Endothelial cell (in vitro differentiated cells): ENCODE data around the gene CAMSAP1. TPM values are rescaled to one million over a fixed set of nuclear protein-coding genes. Genes with fewer than 3 reads are reported as not detected.

ENCODE experiments used
- DNase-seq: peaks from one replicate; pipeline ENCODE4 v3.0.0; 2021; ENCODE audit warnings: low spot score
- H3K27ac Mint-ChIP-seq: one replicate; pipeline ENCODE4 v1.8.0; 2021; ENCODE audit warnings: mixed read lengths, inconsistent platforms; ENCODE audit not compliant: unreplicated experiment
- H3K27me3 Mint-ChIP-seq: one replicate; pipeline ENCODE4 v1.8.0; 2021; ENCODE audit warnings: mild to moderate bottlenecking, moderate library complexity, mixed read lengths, inconsistent platforms; ENCODE audit not compliant: unreplicated experiment
- H3K36me3 Mint-ChIP-seq: one replicate; pipeline ENCODE4 v1.8.0; 2021; ENCODE audit warnings: mild to moderate bottlenecking, low read depth, mixed read lengths, inconsistent platforms; ENCODE audit not compliant: unreplicated experiment
- H3K4me1 Mint-ChIP-seq: one replicate; pipeline ENCODE4 v1.8.0; 2021; ENCODE audit warnings: mild to moderate bottlenecking, mixed read lengths, inconsistent platforms; ENCODE audit not compliant: unreplicated experiment
- H3K4me3 Mint-ChIP-seq: one replicate; pipeline ENCODE4 v1.8.0; 2021; ENCODE audit warnings: mild to moderate bottlenecking, mixed read lengths, inconsistent platforms; ENCODE audit not compliant: unreplicated experiment
- H3K9me3 Mint-ChIP-seq: one replicate; pipeline ENCODE4 v1.8.0; 2021; ENCODE audit warnings: mixed read lengths, inconsistent platforms; ENCODE audit not compliant: unreplicated experiment
- CTCF ChIP-seq: fragments of 200-600 bp; sonication (generic); IDR thresholded peaks from one replicate; pipeline ENCODE4 v1.5.0; 2021; ENCODE audit warnings: antibody characterized with exemption; ENCODE audit not compliant: unreplicated experiment
- total RNA-seq: library from RNA; stranded (reverse); fragmentation: NEBNext Ultra II Directional; extraction: Animal tissue kit (Norgen Biotek cat#: 25700); gene quantifications from one replicate; pipeline ENCODE4 v1.2.1, GENCODE V29; 2021; ENCODE audit not compliant: unreplicated experiment

CAMSAP1 gene
- total RNA-seq, 1 donor from 2014 or later, result 44.7 TPM

- no peak for TF ChIP-seq CTCF
- Mint-ChIP-seq H3K4me1 (no peaks in the 10 kb centered on the region), H3K27me3 (peaks cover 3% of the 10 kb centered on the region), H3K4me3 (no peak overlapping the region), H3K9me3 (no peaks in the 10 kb centered on the region), H3K27ac (no peak overlapping the region), H3K36me3 (no peaks in the 10 kb centered on the region)
- no peak for DNase-seq
These were observed 148.5 kb downstream of the CAMSAP1 start for GRCh38 chr9:135758870-135759269.

Other genes starting within 250 kb of the CAMSAP1 start
- gene LCN9, start 244.2 kb downstream of the CAMSAP1 start, total RNA-seq, result not detected
- gene SOHLH1, start 208.1 kb downstream of the CAMSAP1 start, total RNA-seq, result 0.18 TPM
- not detected for gene KCNT1, start 205.4 kb downstream of the CAMSAP1 start, total RNA-seq
- 46.8 TPM for gene UBAC1, start 53.8 kb upstream of the CAMSAP1 start, total RNA-seq
- gene NACC2, start 187.7 kb upstream of the CAMSAP1 start, total RNA-seq, result 9.6 TPM
- gene TMEM250, start 211.3 kb upstream of the CAMSAP1 start, total RNA-seq, result 33.6 TPM